Caco-2 (cell line): ENCODE data around the gene REPS2. TPM values are rescaled to one million over a fixed set of nuclear protein-coding genes. Genes with fewer than 3 reads are reported as not detected.

Experiments used
- BruUV-seq: library from RNA; stranded (reverse); fragments of 400-500 nt; replicated peaks from 2 replicates; lab custom pipeline; 2021; lab: Mats Ljungman, UMichigan
- CTCF ChIA-PET: fragments of 300-600 bp; sonication (Branson Sonifier 250); formaldehyde crosslinking; loops from one replicate; lab custom pipeline; 2022; ENCODE audit warnings: antibody characterized with exemption; lab: Charles Lee
- POLR2A ChIA-PET: fragments of 300-600 bp; sonication (Branson Sonifier 250); formaldehyde crosslinking; loops from one replicate; lab custom pipeline; 2022; ENCODE audit warnings: antibody characterized with exemption; lab: Charles Lee
- DNase-seq, 2 experiments: peaks; one replicate each; pipeline versions ENCODE4 v3.0.0 to v3.0.0-alpha.2; 2020 to 2022
- H3K27me3 ChIP-seq: replicated peaks from 2 replicates; pipeline ENCODE4 v1.6.0; 2011; ENCODE audit warnings: low read length; ENCODE audit not compliant: control insufficient read depth, insufficient read depth
- H3K36me3 ChIP-seq: 2 replicates; pipeline ENCODE4 v1.5.1; 2011; ENCODE audit warnings: low read length; ENCODE audit not compliant: control insufficient read depth, insufficient read depth
- H3K4me1 ChIP-seq: fragments of 250-450 bp; sonication (Bioruptor Pico); 2 replicates; pipeline ENCODE4 v1.5.1; 2020; ENCODE audit warnings: mild to moderate bottlenecking
- H3K4me3 ChIP-seq: 2 replicates; pipeline ENCODE4 v1.5.1; 2011; ENCODE audit warnings: low read depth, mild to moderate bottlenecking, control low read depth, low read length
- H3K9me3 ChIP-seq: fragments of 250-450 bp; sonication (Bioruptor Pico); 2 replicates; pipeline ENCODE4 v1.5.1; 2020; ENCODE audit warnings: mild to moderate bottlenecking, moderate library complexity
- H3K27ac Mint-ChIP-seq: one replicate; pipeline ENCODE4 v1.8.0; 2022; ENCODE audit warnings: mixed read lengths; ENCODE audit not compliant: unreplicated experiment
- H3K27me3 Mint-ChIP-seq: one replicate; pipeline ENCODE4 v1.8.0; 2022; ENCODE audit warnings: mixed read lengths; ENCODE audit not compliant: insufficient read depth, unreplicated experiment
- H3K36me3 Mint-ChIP-seq: one replicate; pipeline ENCODE4 v1.8.0; 2022; ENCODE audit warnings: mild to moderate bottlenecking, mixed read lengths; ENCODE audit not compliant: insufficient read depth, unreplicated experiment
- H3K4me1 Mint-ChIP-seq: one replicate; pipeline ENCODE4 v1.8.0; 2022; ENCODE audit warnings: low read depth, mixed read lengths; ENCODE audit not compliant: unreplicated experiment
- H3K4me3 Mint-ChIP-seq: one replicate; pipeline ENCODE4 v1.8.0; 2022; ENCODE audit warnings: mild to moderate bottlenecking, moderate library complexity, mixed read lengths; ENCODE audit not compliant: unreplicated experiment
- H3K9me3 Mint-ChIP-seq: one replicate; pipeline ENCODE4 v1.8.0; 2022; ENCODE audit warnings: mixed read lengths; ENCODE audit not compliant: unreplicated experiment
- intact Hi-C: fragments of 100-400 bp; cut with micrococcal nuclease; formaldehyde crosslinking; loops from one replicate; pipeline ENCODE4 v1.10.0; 2022; ENCODE audit not compliant: unreplicated experiment
- total RNA-seq: library from RNA; stranded (reverse); gene quantifications from 2 replicates; pipeline ENCODE4 v1.2.3, GENCODE V29; 2022
- TF ChIP-seq, protein P1 (sequence below), 2 experiments: fragments of 200-600 bp in 1 of 2; IDR thresholded peaks; 1 replicate in 1 of 2; 2 replicates in 1 of 2; pipeline versions ENCODE4 v1.5.1 to v1.8.0; 2011 to 2022; ENCODE audit warnings: antibody characterized with exemption in 1 of 2, control low read depth in 1 of 2, inconsistent platforms in 1 of 2, low read depth in 1 of 2, low read length in 1 of 2, mild to moderate bottlenecking in 1 of 2, moderate library complexity in 1 of 2; ENCODE audit not compliant: insufficient read depth in 1 of 2, severe bottlenecking in 1 of 2, unreplicated experiment in 1 of 2

The REPS2 gene
- total RNA-seq, 1 experiment from 2014 or later = 0.86 TPM

GRCh38 chrX:16994736-16995135 lies 48.3 kb downstream of the REPS2 start:
- intact Hi-C loops = no loop called here
- DNase-seq = no peak
- Mint-ChIP-seq H3K4me3 (no peak overlapping the region), H3K9me3 (no peaks in the 10 kb centered on the region), H3K27ac (no peak overlapping the region), H3K4me1 (no peaks in the 10 kb centered on the region), H3K36me3 (no peaks in the 10 kb centered on the region), H3K27me3 (peaks cover 6% of the 10 kb centered on the region)
- ChIA-PET CTCF (interaction anchor here (0.5 kb wide), 1 partner anchor 29 kb away, joined by 3 read pairs; no protein-coding TSS in a partner anchor), POLR2A (no interaction called here)
- H3K27me3 ChIP-seq = no peaks in the 10 kb centered on the region
- no peaks in the 10 kb centered on the region for H3K4me1 ChIP-seq
- no peak overlapping the region for H3K4me3 ChIP-seq
- no peaks in the 10 kb centered on the region for H3K9me3 ChIP-seq
- BruUV-seq = no TSS peak
- no peaks in the 10 kb centered on the region for H3K36me3 ChIP-seq
- TF ChIP-seq, protein P1, sequence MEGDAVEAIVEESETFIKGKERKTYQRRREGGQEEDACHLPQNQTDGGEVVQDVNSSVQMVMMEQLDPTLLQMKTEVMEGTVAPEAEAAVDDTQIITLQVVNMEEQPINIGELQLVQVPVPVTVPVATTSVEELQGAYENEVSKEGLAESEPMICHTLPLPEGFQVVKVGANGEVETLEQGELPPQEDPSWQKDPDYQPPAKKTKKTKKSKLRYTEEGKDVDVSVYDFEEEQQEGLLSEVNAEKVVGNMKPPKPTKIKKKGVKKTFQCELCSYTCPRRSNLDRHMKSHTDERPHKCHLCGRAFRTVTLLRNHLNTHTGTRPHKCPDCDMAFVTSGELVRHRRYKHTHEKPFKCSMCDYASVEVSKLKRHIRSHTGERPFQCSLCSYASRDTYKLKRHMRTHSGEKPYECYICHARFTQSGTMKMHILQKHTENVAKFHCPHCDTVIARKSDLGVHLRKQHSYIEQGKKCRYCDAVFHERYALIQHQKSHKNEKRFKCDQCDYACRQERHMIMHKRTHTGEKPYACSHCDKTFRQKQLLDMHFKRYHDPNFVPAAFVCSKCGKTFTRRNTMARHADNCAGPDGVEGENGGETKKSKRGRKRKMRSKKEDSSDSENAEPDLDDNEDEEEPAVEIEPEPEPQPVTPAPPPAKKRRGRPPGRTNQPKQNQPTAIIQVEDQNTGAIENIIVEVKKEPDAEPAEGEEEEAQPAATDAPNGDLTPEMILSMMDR (IDR thresholded peaks at IDR 0.05; ENCODE audit: insufficient read depth in 1 of 2, low read depth in 1 of 2, low read length in 1 of 2, severe bottlenecking in 1 of 2, unreplicated experiment in 1 of 2) = no peak

DNA sequence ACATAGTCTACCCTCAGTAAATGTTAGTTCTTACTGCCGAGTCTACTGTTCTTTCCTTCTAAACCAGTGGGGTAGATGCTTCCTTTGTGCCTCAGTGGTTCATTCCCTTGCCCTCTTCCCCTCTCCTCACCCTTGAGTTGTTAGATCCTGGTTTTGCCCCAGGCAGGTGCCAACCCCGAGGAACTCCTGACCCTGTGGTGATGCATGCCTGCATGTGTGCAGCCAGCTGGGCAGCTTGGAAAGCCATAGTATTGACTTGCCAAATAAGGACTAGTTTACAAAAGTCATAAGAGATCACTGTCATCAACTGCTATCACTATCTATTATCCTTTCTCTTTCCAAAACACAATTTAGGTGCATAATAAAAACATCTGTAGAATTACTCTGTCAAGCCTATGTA lies 50.9 kb downstream of the REPS2 start:
- no TSS peak for BruUV-seq
- Mint-ChIP-seq H3K4me3 (no peak overlapping the region), H3K4me1 (no peaks in the 10 kb centered on the region), H3K36me3 (no peaks in the 10 kb centered on the region), H3K27me3 (peaks cover 6% of the 10 kb centered on the region), H3K27ac (no peak overlapping the region), H3K9me3 (no peaks in the 10 kb centered on the region)
- CTCF ChIA-PET = interaction anchor here (1.0 kb wide), 1 partner anchor 49 kb away, joined by 3 read pairs; no protein-coding TSS in a partner anchor
- Histone ChIP-seq H3K9me3 (no peaks in the 10 kb centered on the region), H3K4me1 (no peaks in the 10 kb centered on the region), H3K4me3 (no peak overlapping the region), H3K36me3 (no peaks in the 10 kb centered on the region), H3K27me3 (no peaks in the 10 kb centered on the region)
- TF ChIP-seq, protein P1 (IDR thresholded peaks at IDR 0.05; ENCODE audit: insufficient read depth in 1 of 2, low read depth in 1 of 2, low read length in 1 of 2, severe bottlenecking in 1 of 2, unreplicated experiment in 1 of 2) = no peak
- no peak for DNase-seq
- intact Hi-C loops = no loop called here
- POLR2A ChIA-PET = no interaction called here

DNA sequence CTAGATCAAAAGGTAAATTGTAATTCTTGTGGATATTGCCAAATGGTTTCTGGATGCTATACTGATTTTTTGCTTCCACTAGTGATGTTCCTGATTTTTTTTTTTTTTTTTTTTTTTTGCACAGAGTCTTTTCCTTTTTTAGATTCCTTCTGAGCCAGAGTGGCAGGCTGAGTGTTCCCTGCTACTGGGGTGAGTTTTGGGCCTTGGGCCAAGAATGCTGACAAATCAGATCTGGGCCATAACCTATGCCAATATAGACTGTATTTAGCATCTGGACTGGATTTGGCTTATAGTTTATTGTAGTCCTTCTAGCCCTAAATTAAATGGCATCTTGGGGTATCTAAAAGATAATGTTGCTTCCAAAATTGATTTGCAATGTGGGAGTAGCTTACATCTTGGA lies 52.8 kb downstream of the REPS2 start:
- H3K4me1 Mint-ChIP-seq = no peaks in the 10 kb centered on the region
- CTCF ChIA-PET = no interaction called here
- Histone ChIP-seq H3K4me1 (no peaks in the 10 kb centered on the region), H3K36me3 (no peaks in the 10 kb centered on the region), H3K4me3 (no peak overlapping the region), H3K27me3 (no peaks in the 10 kb centered on the region; the same call in 1 of the 2 replicates), H3K9me3 (no peaks in the 10 kb centered on the region)
- POLR2A ChIA-PET = interaction anchor here (0.6 kb wide), 1 partner anchor 161 kb away, joined by 3 read pairs; no protein-coding TSS in a partner anchor
- intact Hi-C loops = no loop called here
- H3K4me3 Mint-ChIP-seq = no peak overlapping the region
- H3K36me3 Mint-ChIP-seq = no peaks in the 10 kb centered on the region
- no peak for DNase-seq
- no TSS peak for BruUV-seq
- TF ChIP-seq, protein P1 (IDR thresholded peaks at IDR 0.05; ENCODE audit: insufficient read depth in 1 of 2, low read depth in 1 of 2, low read length in 1 of 2, severe bottlenecking in 1 of 2, unreplicated experiment in 1 of 2) = no peak
- no peak overlapping the region for H3K27ac Mint-ChIP-seq
- H3K9me3 Mint-ChIP-seq = no peaks in the 10 kb centered on the region
- H3K27me3 Mint-ChIP-seq = peaks cover 6% of the 10 kb centered on the region
